Sigmoid colon (tissue), 4 donors: ENCODE data around the gene PCDHGC4.

Experiments
- POLR2A ChIP-seq, 2 donors: fragments of 450-650 bp; IDR thresholded peaks; one replicate each; pipeline ENCODE4 v1.6.1; 2016; ENCODE audit warnings: antibody characterized with exemption in 2 of 2, mild to moderate bottlenecking in 2 of 2, moderate library complexity in 2 of 2
- POLR2AphosphoS5 ChIP-seq, 4 donors: sonication (generic); formaldehyde crosslinking; IDR thresholded peaks; one replicate each; pipeline ENCODE4 v1.6.1; 2017; ENCODE audit warnings: antibody characterized with exemption in 4 of 4
- TF ChIP-seq, protein P1 (sequence below), 4 experiments: fragments of 450-650 bp in 3 of 4; fragments of 200-600 bp in 1 of 4; IDR thresholded peaks; one replicate each; pipeline ENCODE4 v1.5.1; 2016 to 2019; ENCODE audit warnings: antibody characterized with exemption in 4 of 4, mild to moderate bottlenecking in 3 of 4, moderate library complexity in 2 of 4

- TF ChIP-seq, protein P1, sequence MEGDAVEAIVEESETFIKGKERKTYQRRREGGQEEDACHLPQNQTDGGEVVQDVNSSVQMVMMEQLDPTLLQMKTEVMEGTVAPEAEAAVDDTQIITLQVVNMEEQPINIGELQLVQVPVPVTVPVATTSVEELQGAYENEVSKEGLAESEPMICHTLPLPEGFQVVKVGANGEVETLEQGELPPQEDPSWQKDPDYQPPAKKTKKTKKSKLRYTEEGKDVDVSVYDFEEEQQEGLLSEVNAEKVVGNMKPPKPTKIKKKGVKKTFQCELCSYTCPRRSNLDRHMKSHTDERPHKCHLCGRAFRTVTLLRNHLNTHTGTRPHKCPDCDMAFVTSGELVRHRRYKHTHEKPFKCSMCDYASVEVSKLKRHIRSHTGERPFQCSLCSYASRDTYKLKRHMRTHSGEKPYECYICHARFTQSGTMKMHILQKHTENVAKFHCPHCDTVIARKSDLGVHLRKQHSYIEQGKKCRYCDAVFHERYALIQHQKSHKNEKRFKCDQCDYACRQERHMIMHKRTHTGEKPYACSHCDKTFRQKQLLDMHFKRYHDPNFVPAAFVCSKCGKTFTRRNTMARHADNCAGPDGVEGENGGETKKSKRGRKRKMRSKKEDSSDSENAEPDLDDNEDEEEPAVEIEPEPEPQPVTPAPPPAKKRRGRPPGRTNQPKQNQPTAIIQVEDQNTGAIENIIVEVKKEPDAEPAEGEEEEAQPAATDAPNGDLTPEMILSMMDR (IDR thresholded peaks at IDR 0.05), result no peak
- TF ChIP-seq POLR2AphosphoS5 (IDR thresholded peaks at IDR 0.05), result no peak
- TF ChIP-seq POLR2A (IDR thresholded peaks at IDR 0.05), result no peak
Measured at GRCh38 chr5:141489841-141490240, 5.0 kb downstream of the PCDHGC4 start.
